Neutrophil (primary cell): ENCODE results near the gene ATP9A.

Experiments used
- H3K27ac ChIP-seq: fragments of 200-600 bp; sonication (generic); 2 replicates; pipeline ENCODE4 v1.5.1; 2016; ENCODE audit warnings: mild to moderate bottlenecking, moderate library complexity
- H3K27me3 ChIP-seq: fragments of 200-600 bp; sonication (generic); 2 replicates; pipeline ENCODE4 v1.6.0; 2016; ENCODE audit warnings: mild to moderate bottlenecking
- H3K36me3 ChIP-seq: fragments of 200-600 bp; sonication (generic); 2 replicates; pipeline ENCODE4 v1.5.1; 2017
- H3K4me1 ChIP-seq, 2 experiments: fragments of 200-600 bp in 1 of 2; sonication (generic) in 1 of 2; 1 replicate in 1 of 2; 2 replicates in 1 of 2; pipeline versions ENCODE4 v1.5.1 to v1.6.1; 2013 to 2016; ENCODE audit warnings: low read depth in 1 of 2, low read length in 1 of 2, mild to moderate bottlenecking in 1 of 2, moderate library complexity in 1 of 2; ENCODE audit not compliant: control insufficient read depth in 1 of 2, insufficient read depth in 1 of 2
- H3K4me3 ChIP-seq, 2 experiments: fragments of 200-600 bp in 1 of 2; sonication (generic) in 1 of 2; 1 replicate in 1 of 2; 2 replicates in 1 of 2; pipeline ENCODE4 v1.5.1; 2013 to 2016; ENCODE audit warnings: low read depth in 1 of 2, low read length in 1 of 2, mild to moderate bottlenecking in 1 of 2, moderate library complexity in 1 of 2
- H3K9me3 ChIP-seq: fragments of 200-600 bp; sonication (generic); 2 replicates; pipeline ENCODE4 v1.5.1; 2016
- TF ChIP-seq, protein P1 (sequence below): fragments of 200-600 bp; sonication (generic); IDR thresholded peaks from 2 replicates; pipeline ENCODE4 v1.5.1; 2016; ENCODE audit warnings: antibody characterized with exemption

Gene ATP9A

DNA sequence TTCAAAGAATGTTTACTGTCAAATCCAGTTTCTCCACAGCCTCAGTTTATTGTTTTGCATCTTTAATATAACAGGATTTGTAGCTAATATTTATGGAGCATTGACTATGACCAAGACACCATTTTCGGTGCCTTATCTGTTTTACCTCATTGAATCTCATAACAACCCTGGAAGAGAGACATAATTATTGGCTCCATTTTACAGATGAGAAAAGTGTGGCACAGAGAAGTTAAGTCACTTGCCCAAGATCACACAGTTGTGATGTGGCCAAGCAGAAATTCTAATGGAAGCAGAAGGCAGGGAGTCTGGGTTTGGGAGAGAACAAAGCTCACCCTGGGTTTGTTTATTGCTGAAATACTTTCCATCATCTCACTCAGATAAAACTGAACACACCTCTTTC, 208.1 kb downstream of the ATP9A start:
- Histone ChIP-seq H3K4me3 (no peak overlapping the region), H3K4me1 (no peaks in the 10 kb centered on the region), H3K27ac (no peak overlapping the region), H3K9me3 (no peaks in the 10 kb centered on the region), H3K27me3 (peaks cover 68% of the 10 kb centered on the region), H3K36me3 (no peaks in the 10 kb centered on the region)
- TF ChIP-seq, protein P1, sequence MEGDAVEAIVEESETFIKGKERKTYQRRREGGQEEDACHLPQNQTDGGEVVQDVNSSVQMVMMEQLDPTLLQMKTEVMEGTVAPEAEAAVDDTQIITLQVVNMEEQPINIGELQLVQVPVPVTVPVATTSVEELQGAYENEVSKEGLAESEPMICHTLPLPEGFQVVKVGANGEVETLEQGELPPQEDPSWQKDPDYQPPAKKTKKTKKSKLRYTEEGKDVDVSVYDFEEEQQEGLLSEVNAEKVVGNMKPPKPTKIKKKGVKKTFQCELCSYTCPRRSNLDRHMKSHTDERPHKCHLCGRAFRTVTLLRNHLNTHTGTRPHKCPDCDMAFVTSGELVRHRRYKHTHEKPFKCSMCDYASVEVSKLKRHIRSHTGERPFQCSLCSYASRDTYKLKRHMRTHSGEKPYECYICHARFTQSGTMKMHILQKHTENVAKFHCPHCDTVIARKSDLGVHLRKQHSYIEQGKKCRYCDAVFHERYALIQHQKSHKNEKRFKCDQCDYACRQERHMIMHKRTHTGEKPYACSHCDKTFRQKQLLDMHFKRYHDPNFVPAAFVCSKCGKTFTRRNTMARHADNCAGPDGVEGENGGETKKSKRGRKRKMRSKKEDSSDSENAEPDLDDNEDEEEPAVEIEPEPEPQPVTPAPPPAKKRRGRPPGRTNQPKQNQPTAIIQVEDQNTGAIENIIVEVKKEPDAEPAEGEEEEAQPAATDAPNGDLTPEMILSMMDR: no peak

DNA sequence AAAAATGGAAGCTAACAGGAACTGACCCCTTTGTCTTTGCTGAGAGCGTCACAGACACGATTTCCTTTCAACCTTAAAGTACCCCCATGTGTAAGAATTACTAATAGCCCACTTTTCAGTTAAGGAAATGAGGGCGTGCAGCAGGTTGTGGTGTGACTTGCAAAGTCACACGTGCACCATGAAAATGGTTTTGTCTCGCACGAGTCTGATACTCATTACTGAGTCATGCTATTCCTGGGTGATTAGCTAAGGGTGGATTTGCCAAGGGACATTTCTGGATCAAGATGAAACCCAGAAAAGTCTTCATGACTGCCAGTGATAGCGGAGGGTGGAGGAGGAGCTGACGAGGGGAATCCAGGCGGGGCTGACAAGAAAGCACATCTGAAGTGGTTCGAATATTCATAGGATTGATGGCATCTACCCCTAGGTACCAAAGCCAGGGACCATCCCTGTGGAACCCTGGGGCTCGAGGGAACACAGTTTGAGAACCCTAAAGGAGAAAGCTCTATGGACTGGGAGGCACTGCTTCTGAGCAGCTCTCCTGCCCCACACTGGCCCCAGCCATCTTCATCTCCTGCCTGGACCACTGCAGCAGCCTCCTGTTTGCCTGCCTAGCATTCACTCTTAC, 213.5 kb downstream of the ATP9A start:
- TF ChIP-seq, protein P1: no peak
- H3K36me3 ChIP-seq: no peaks in the 10 kb centered on the region
- no peaks in the 10 kb centered on the region for H3K4me1 ChIP-seq
- no peaks in the 10 kb centered on the region for H3K9me3 ChIP-seq
- peaks cover 19% of the 10 kb centered on the region for H3K27me3 ChIP-seq
- no peak overlapping the region for H3K4me3 ChIP-seq
- no peak overlapping the region for H3K27ac ChIP-seq

GRCh38 chr20:51553897-51554486, 214.2 kb downstream of the ATP9A start:
- Histone ChIP-seq H3K27ac (no peak overlapping the region), H3K36me3 (no peaks in the 10 kb centered on the region), H3K9me3 (no peaks in the 10 kb centered on the region), H3K4me1 (no peaks in the 10 kb centered on the region), H3K4me3 (no peak overlapping the region), H3K27me3 (peaks cover 12% of the 10 kb centered on the region)
- TF ChIP-seq, protein P1: no peak

DNA sequence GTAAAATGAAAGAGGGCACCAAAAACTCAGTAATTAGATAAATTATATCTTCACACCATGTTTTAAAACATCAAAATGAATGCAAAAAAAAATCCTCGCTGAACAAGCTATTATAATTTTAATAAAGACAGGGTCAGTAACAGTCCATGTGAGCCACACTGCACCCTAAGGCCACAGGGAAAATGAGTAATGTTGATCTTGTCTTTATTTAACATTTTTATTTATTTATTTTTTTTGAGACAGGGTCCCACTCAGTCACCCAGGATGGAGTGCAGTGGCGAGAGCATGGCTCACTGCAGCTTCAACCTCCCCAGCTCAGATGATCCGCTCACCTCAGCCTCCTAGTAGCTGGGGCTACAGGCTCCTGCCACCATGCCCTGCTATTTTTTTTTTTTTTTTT, 217.0 kb downstream of the ATP9A start:
- Histone ChIP-seq H3K4me1 (no peaks in the 10 kb centered on the region), H3K27me3 (peaks cover 11% of the 10 kb centered on the region), H3K4me3 (no peak overlapping the region), H3K9me3 (no peaks in the 10 kb centered on the region), H3K27ac (no peak overlapping the region), H3K36me3 (no peaks in the 10 kb centered on the region)
- TF ChIP-seq, protein P1: no peak

DNA sequence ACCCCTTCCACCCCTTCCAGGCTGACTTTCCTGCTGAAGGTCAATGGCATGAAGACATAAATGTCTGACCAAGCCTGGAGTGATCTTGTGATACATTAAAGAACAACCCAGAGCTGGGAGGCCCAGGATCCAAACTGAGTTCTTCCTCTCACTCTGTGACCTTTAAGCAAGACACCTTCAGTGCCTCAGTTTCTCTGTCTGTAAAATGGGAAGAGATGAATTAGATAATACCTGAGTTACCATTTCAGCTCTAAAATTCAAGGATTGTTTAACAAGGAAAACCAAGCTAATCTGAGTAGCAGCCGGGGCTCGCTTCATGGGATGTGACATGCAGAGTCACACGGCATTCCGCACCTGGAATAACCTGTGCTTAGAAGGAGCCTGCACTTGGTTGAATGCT, 218.7 kb downstream of the ATP9A start:
- Histone ChIP-seq H3K27me3 (peaks cover 22% of the 10 kb centered on the region), H3K27ac (no peak overlapping the region), H3K9me3 (no peaks in the 10 kb centered on the region), H3K36me3 (no peaks in the 10 kb centered on the region), H3K4me1 (no peaks in the 10 kb centered on the region), H3K4me3 (no peak overlapping the region)
- TF ChIP-seq, protein P1: no peak
